Measurements from ENCODE around the gene ASIC3. TPM values are rescaled to one million over a fixed set of nuclear protein-coding genes. Genes with fewer than 3 reads are reported as not detected.
"Not testable (repeated sequence)": the region's sequence is repeated elsewhere in the genome, so short reads cannot be mapped to it uniquely, and the experiment has no call there.

ASIC3 gene
- polyA plus RNA-seq, 3 donors: 2.1 to 3.2 (median 2.4) TPM

DNA sequence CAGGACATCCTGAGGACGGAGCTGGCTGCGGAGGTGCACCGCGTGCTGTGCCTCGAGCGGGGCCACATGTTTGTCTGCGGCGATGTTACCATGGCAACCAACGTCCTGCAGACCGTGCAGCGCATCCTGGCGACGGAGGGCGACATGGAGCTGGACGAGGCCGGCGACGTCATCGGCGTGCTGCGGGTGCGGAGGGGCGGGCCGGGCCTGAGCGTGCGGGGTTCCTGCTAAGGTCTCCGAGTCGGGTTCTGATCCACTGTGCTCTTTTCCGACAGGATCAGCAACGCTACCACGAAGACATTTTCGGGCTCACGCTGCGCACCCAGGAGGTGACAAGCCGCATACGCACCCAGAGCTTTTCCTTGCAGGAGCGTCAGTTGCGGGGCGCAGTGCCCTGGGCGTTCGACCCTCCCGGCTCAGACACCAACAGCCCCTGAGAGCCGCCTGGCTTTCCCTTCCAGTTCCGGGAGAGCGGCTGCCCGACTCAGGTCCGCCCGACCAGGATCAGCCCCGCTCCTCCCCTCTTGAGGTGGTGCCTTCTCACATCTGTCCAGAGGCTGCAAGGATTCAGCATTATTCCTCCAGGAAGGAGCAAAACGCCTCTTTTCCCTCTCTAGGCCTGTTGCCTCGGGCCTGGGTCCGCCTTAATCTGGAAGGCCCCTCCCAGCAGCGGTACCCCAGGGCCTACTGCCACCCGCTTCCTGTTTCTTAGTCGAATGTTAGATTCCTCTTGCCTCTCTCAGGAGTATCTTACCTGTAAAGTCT is 34.4 kb upstream of the ASIC3 start:
- peak; percentile 87 for DNase-seq

DNA sequence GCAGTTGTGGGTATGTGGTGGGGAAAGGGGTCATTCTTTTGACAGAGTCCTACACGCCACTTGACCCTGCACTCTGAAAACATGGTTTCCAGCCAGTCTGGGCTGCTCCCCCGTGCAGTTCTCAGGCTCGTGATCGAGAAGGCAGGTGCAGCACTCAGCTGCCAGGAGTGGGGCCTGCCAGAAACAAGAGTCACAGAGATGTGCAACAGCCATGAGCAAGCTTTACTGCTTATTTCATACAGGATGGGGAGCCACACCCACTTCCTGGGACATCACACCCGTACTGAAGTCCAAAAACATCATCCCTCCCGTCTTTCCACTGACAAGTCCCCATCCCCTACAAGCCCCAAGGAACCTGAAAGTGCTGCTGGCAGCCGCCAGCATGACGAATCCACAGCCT is 33.4 kb upstream of the ASIC3 start:
- no peak for DNase-seq

DNA sequence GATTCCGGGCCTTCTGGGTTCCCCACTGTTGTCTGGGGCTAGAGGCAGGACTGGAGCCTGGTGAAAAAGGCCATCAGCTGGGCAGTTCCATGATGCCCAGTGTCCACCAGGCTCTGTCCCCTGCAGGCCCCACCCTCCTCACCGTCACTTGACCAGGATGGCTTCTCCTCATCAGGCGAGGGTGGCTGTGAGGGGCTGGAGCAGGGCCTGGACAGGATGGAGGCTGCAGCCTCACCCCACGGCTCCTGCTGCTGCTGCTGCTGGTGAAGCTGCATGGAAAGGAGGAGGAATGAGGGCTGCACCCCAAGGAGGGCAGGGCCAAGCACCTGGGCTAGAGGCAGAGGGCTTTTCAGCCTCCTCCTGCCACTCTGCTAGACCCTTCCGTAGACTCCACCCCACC is 32.4 kb upstream of the ASIC3 start:
- no peak for DNase-seq

DNA sequence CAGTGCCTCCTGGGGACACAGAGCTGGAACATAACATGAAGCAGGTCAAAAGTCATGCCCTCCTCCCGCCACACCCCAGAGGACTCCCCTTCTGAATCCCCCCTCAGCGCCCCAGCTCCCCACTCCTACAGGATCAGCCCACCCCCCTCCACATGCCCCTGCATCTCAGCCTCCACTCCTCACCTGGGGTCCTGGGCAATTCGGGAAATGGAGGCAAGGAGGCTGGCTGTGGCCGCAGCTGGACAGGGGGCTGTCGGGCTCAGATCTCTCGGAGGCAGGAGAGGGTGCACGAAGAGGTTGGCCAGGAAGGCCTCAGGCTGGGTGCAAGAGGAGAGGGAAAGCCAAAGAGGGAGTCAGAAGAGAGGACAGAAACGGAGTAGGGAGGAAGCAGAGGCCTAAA is 31.8 kb upstream of the ASIC3 start:
- DNase-seq: no peak

DNA sequence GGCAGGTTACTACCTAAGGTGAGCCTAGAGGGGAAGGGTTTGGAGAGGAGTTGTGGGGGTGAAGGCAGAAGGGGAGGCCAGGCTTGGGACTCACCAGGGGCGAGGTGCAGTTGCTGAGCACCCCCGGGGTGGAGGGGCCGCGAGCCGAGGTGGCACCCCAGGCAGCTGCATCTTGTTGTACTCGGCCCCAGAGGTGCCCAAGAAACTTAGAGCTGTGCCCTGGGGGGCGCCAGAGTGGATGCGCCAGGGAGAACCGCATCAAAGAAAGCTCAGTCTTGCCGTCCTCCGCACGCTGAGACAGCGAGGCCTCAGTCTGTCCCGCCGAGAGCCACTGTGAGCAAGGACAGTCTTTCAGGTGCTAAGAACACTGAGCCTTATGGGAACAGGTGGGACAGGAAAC is 31.4 kb upstream of the ASIC3 start:
- DNase-seq: no peak

DNA sequence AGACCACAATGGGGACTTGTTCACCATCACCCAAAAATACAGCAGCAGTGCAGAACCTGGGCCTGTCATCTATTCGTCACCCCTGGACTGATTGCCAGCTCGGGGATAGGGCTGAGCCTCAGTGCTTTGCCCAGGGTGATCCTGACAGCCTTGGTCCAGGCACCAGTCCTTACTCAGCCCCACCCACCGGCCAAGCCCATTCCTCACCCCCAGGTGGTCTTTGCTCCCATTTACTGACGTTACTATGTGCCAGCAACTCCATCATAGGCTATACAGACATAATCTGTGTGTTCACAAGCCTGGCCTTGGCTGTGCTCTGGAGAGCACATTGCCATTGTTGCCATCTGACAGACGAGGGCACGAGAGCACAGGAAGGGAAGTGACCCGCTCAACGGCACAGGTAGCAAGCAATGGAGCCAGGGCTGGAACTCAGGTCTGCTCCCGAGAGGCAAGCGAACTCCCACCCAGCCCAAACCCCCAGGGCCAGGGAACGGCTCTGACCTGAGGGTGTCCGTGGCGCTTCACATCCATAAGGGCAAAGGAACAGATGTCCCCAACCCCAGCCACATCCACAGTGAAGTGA is 30.9 kb upstream of the ASIC3 start:
- DNase-seq: no peak

DNA sequence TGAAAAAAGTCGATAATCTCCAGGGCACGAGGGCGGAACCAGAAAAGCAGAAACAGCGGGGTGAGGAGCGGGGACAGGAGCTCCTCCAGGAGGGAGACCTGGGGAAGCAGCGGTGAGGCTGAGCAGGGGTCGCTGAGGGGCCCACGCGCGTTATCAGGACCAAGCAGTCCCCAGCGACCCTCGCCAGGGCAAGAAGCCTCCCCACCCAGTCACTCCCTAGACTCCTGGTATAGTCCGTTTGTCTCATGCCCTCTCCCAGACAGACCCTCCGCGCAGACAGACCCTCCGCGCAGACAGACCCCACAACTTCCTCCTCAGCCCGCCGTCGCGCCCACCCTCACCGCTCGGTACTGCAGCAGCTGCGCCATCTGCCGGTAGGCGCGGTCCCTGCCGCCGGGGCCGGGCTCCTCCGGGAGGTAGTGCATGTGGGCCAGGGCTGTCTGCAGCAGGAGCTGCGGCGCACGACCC is 30.3 kb upstream of the ASIC3 start:
- peak; percentile 67 for DNase-seq

DNA sequence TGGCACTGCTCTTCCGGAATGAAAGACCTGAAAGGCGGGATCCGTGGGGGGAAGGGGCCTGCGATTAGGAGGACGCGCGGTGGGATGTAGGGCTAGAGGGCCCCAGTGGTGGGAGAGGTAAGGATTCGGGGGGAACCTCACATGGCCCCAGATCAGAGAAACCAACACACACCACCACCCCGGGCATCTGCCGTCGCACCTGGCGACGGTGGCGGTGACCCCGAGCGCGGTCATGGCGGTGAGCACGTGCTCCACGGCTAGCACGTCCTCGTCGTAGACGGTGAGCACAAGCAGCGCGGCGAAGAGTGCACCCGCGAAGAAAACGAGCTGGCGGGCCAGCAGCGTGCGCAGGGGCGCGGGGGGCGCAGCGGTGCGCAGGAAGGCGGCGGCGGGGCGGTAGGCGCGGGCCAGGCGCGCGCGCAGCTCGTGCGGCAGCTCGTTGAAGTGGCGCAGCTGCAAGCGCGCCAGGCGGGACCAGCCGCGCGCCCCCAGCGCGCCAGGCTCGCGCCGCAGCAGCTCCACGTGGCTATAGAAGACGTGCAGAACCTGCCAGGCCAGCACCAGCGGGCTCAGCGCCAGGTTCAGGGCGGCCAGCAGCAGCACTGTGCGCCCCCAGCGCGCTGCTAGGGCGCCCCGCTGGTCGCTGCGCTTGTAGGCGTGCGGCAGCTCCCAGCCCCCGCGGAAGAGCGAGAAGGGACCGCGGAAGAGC is 29.8 kb upstream of the ASIC3 start:
- DNase-seq: no peak

DNA sequence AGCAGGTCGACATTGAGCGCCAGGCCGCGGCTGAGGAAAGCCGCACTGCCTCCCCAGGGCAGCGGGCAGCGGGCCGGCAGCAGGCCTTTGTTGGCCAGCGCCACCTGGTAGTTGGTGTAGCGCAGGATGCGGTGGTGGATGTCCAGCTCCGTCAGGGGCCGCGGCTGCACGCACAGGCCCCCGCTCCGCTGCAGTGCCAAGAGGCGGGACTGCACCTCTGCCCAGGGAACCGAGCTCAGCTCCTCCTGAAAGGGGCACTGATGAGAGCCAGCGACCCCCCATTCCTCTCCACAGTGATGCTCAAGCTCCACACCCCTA is 29.2 kb upstream of the ASIC3 start:
- no peak for DNase-seq

DNA sequence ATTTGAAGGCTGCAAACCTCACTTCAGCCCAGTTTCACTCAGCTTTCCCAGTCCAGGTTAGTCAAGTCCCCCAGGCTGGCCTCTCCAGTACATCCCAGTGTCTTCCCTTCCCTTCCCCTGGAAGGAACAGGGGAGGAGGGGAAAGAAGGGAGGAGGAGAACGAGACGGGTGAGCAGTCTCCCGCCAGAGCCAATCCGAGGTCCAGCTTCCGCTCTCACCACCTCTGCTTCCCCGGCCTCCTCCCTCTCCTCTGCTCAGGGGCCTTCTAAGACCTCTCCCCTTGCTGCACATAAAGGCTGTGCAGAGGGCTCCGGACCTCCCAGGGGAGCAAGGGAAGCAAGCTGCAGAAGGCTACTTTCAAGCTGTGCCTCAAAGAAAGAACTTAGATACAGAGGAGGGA is 28.1 kb upstream of the ASIC3 start:
- DNase-seq: no peak

DNA sequence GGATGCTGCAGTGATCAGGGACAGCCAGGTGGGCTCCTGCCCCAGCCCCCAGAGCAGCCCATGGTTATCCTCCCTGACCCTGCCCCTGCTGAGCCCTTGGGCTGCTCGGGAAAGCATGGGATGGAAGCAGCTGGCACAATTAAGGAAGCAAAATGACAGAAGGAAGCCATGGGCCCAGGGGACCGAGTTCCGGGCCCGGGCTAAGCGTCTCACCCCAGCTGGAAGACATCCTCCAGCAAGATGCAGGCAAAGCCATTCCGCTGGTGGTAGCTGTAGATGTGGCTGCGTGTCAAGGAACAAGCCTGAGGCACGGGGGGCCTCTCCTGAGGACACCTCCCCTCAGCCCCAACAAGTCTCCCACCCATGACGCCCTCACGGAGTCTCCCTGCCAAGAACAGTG is 25.1 kb upstream of the ASIC3 start:
- no peak for DNase-seq

DNA sequence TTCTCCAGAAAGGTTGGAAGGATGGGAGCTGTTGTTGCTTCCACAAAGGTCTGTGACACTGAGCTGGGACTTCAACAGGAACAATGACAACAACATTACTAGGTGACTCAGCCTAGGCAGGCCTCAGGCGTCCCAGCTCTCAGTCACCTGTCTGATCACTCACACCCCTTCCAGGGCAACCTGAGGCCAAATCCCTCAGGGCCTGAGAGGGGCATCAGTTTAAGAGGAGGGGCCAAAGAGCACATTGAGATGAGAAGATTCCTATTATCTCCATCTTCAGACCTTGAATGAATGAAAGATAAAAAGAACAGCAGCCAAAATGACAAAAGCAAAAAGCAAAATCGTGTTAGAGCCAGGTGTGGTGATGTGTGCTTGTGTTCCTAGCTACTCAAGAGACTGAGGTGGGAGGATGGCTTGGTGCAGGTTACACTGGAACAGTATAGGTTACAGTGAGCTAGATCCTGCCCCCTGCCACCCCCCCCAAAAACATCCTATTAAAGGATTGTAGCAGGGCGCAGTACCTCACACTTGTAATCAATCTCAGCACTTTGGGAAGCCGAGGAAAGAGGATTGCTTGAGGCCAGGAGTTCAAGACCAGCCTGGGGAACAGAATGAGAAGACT is 23.8 kb upstream of the ASIC3 start, which contains the start of gene ATG9B:
ATG9B (minus strand) TSS at position 60 of the 622 bp plus-strand sequence. CDS start 71 bp downstream, outside the sequence.
- DNase-seq: no peak

DNA sequence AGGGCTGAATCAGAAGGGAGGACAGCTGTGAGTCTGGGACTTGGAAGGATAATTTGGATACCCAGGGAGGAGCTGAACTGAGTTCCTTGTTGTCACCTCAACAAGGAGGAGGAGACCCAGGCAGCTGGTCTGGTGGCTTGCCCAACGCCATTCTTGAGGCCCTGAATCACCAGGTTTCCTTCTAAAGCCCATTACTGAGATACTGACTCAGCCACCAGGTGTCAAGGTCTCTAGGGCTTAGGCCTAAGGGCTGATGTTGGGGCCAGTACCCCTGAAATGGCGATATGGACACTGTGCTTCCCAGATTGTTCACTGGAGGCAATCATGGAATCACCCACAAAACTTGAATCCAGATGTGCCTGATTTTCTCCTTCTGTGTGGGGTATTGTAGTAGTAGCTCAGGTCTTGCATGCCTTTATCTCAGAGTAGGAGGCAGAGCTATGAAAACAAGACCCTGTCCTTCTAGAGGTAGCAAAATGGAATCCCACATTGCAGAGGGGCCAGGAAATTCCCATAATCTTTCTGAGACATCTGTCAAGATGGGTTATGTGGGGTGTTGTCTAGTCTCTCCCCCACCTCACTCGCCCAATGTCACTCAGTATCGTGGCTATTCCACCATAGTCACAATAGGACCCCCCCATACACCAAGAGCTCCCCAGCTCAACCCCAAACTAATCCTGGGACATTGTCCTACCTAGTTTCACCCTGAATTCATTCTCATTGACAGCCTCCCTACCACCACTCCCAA is 22.2 kb upstream of the ASIC3 start:
- DNase-seq: no peak

DNA sequence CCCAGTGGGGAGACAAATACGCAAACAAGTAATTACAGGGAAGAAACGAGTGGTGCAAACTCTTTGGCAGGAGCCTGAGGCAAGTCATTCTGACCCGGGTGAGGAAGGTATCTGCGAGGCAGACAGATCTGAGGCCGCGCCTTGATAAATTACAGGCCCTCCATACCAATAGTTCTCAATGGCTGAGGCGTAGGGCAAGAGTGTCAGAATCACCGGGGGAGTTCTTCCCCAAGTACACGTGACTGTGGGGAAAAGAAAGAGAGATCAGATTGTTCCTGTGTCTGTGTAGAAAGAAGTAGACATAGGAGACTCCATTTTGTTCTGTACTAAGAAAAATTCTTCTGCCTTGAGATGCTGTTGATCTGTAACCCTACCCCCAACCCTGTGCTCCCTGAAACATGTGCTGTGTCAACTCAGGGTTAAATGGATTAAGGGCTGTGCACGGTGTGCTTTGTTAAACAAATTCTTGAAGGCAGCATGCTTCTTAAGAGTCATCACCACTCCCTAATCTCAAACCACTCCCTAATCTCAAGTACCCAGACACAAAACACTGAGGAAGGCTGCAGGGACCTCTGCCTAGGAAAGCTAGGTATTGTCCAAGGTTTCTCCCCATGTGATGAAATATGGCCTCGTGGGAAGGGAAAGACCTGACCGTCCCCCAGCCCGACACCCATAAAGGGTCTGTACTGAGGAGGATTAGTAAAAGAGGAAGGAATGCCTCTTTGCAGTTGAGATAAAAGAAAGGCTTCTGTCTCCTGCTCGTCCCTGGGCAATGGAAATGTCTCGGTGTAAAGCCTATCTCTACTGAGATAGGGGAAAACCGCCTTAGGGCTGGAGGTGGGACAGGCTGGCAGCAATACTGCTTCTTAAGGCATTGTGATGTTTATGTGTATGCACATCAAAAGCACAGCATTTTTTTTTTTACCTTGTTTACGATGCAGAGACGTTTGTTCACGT is 21.3 kb upstream of the ASIC3 start:
- DNase-seq: not testable (repeated sequence)

DNA sequence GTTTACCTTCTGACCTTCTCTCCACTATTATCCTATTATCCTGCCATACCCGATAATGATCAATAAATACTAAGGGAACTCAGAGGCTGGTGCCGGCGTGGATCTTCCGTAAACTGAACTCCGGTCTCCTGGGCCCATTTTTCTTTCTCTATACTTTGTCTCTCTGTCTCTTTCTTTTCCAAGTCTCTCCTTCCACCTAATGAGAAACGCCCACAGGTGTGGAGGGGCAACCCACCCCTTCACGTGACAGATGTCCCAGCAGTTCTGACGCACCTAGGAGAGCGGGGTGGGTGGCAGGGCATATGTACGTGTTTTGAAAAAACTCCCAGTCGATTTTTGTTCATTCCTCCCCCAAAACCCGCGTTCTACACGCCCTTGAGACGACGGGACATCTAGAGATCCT is 20.6 kb upstream of the ASIC3 start:
- not testable (repeated sequence) for DNase-seq

DNA sequence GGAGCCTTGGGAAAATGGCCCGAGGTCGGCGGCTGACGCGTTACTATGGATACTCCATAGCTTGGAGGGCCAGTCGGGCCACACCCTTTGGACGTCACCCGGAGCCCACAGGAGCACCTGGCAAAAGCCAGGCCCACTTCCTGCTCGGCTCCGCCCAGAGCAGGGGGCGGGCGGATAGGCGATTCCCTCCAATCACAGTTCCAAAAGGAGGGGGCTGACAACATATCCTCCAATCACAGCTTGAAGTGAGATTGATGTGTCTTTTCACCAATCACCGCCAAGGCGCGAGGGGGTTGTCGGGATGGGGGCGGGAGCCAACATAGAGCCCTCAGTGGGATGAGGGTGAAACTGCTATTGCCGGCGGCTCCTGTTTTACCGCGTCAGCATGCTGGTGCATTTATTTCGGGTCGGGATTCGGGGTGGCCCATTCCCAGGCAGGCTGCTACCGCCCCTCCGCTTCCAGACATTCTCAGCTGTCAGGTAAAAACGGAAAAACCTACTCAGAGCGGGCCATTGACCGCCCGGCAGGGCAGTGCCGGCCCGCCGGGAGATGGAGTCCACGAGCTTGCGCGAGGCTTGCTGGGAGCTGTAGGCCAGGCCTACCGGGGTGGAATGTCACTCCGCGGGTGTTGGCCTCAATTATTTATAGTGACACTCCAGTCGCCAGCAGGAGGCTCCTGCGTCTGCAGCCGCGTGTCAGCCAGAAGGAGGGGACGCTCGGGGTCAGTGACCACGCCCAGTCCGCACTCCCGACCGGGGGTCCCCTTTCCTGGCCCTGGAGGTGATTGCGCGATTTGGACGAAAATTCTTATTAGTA is 20.0 kb upstream of the ASIC3 start, which contains the start of gene ABCB8:
ABCB8 (plus strand) TSS at position 320 of the 817 bp plus-strand sequence; CDS start at position 386, 66 bp downstream.
- peak; percentile 99 for DNase-seq

DNA sequence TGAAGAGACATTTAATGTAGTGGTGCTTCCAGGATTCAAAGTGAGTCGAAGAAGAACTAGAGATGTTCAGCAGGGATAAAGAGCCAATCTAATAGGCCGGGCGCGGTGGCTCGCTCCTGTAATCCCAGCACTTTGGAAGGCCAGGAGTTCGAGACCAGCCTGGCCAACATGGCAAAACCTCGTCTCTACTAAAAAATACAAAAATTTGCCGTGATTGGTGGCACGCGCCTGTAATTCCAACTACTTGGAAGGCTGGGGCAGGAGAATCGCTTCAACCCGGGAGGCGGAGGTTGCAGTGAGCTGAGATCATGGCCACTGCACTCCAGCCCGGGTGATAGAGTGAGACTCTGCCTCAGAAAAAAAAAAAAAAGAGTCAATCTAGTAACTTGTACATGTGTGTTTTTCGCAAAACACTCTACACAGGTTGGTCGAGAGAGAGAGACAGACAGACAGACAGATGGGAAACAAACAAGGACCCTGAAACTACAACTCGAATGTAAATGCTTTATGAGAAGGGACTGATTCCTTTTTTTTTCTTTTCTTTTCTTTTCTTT is 19.3 kb upstream of the ASIC3 start:
- no peak for DNase-seq

DNA sequence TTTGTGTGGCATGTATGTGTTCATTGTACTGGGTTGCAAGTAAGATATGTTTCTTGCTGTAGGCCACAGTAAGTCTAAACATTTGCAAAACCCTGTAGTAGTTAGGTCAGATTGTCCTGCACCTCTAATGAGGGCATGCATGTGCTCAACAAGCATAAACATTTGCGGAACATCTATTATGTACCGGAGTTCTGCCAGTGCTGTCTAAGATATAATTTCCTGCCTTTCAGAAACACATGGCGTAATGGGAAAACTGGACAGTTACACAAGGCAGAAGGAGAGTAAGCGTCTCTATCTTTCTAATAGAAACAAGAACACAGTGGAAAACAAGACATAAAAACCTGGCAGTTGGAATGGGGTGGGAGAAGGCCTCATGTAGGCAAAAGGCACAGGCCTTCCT is 17.3 kb upstream of the ASIC3 start:
- no peak for DNase-seq

Measured in renal pelvis (tissue), 4 donors.